ENCODE data around the gene GDF3.
"Not testable (repeated sequence)": the region's sequence is repeated elsewhere in the genome, so short reads cannot be mapped to it uniquely, and the experiment has no call there.

The GDF3 gene

DNA sequence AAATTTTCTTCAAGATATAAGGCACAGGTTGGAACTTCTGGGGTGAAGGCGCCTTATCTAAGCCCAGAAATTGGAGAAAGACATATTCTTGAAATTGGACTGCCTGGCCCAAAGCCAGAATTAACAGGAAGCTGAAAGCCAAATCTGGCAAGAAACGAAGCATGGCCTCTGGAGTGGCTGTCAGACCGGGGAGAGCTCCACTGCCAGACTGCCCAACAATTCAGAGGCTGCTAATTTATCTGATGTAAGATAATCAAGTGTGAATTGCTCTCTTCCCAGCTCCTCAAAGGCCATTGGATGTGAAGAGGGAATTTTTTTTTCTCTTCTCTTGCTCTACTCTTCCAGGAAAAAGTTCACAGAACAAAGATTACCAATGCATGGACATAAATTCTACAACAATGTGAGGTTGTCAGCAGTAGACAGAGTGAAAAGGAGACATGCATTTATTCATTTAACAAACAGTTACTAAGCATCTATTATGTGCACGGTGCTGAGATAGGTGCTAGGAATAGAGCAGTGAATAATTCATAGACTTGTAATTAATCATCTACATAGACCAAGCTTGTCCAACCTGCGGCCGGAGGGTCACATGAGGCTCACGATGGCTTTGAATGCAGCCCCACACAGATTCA is at the start of gene GDF3:
Gene GDF3 (minus strand): TSS at position 210 of the 632 bp plus-strand sequence. CDS start 47 bp downstream, at position 163.
- peak; percentile 13 for DNase-seq

DNA sequence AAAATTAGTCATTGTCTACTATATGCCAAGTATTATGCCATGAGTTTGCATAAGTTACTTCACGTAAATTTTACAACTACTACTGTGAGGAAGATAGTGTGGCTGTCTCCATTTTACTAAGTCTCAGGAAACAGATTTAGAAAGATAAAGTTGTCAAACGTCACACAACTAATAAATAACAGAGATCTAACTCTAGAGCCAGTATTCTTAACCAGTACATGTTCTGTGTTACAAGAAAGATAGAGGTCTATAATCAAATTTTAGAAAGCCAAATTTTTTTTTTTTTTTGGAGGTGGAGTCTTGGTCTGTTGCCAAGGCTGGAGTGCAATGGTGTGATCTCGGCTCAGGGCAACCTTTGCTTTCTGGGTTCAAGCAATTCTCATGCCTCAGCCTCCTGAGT is 37.4 kb upstream of the GDF3 start:
- no peak for DNase-seq

DNA sequence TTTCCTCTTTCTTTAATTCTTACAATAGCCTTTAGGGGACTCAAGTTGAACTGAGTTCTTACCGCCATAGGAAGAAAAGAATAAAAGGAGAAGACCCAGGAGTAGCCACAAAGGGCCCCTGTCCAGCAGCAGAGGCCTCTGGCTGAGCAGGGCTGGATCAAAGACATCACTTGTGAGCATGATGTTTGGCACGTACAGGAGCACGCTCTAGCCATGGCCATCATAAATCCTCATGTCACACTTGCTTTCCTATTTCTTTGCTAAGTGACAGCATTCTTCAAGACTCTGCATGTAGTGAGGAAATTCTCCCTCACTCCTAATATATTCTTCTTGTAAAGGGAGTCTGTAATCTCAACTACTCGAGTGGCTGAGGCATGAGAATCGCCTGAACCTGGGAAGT is 35.9 kb upstream of the GDF3 start:
- no peak for DNase-seq

DNA sequence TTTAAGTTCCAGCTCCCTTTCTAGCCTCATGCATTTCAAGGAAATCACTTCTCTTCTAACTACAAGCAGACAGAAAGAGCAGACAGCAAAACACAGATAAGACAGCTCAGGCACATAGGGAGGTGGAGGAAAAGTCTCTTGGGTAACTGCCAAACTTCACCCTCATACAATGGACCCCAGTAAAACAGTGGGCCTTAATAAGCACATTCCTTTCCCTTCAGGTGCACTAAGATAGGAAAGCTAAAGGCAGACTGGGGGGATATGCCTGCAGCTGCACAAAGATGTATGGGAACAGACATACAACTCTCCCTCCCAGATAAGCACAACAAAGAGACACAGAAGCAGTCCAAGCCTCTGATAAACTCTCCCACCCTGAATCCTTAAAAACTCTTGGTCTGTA is 35.4 kb upstream of the GDF3 start:
- not testable (repeated sequence) for DNase-seq

DNA sequence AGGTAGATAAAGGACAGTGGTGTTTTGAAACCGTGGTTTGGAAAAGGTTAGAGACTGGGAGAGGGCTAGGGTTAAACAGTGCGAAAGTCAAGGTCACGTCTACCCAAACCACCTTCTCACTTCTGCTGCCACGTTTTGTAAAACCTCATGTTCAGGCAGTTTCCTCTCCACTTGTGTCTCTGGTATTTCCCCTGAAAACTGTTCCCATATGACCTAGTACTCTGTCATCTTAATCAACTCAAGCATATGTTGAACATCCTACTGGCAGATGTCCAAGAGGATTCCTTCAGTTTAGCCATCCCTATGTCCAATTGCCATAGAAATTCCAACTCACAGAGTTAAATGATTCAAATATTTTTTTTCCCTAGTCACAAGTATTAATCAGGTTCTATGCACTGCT is 34.2 kb upstream of the GDF3 start:
- DNase-seq, result peak; percentile 72

DNA sequence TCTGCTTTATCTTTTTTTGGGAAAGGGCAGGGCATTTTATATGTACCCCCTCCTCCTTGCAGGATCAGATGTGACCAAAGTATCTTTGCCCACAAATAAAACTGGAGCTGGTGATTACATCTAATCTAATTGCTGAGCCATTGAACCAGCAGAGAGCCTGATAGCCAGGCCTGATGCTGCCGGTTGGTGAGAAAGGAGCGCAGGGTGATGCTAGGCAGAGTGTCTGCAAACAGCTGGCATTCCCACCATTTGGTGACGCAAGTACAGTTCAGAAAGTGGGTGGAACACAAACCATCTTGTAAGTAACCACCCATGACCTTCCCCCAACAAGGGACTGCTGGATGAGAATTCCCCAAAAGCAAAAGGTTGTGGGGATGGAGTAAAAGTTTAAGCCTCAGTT is 28.4 kb upstream of the GDF3 start:
- DNase-seq, result no peak

DNA sequence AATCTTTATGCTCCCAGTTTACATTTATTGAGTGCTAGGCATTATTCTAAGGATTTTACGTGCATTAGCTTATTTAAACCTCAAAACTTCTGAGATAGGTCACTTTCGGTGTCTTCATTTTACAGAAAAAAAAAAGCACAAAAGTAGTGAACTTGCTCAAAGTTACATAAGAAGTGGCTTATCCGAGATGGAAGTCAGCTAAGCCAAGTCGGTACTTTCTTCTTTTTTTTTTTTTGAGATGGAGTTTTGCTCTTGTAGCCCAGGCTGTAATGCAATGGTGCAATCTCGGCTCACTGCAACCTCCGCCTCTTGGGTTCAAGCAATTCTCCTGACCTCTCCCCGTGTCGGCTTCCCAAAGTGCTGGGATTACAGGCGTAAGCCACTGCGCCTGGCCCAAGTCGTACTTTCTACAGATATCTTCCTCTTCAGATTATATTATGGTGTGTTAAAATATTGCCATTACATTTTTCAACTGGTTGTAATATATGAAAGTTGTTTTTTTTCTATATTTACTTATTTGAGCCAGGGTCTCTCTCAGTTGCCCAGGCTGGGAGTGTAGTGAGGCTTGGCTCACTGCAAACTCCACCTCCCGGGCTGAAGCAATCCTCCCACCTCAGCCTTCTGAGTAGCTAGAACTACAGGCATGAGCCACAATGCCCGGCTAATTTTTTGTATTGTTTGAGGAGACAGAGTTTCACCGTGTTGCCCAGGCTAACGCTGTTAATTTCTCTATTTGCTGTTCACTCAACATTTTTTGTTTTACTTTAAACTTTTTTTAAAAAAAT is 24.6 kb upstream of the GDF3 start:
- no peak for DNase-seq

DNA sequence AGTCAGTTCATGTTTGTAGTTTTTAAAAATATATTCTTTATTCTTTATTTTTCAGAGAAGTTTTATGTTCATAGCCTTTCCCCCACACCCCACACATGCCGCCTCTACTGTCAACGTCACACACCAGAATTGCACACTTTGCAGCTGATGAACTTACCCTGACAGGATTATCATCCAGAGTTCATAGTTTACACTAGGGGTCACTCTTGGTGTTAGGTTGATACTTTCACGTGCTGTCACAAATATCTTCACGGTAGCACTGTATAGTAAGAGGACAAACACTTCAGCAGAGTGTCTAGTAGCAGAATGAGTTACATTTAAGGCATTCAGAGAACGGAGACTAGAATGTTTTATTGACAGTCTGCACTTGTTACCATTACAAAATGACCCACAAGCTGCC is 20.8 kb upstream of the GDF3 start:
- DNase-seq, result peak; percentile 20

DNA sequence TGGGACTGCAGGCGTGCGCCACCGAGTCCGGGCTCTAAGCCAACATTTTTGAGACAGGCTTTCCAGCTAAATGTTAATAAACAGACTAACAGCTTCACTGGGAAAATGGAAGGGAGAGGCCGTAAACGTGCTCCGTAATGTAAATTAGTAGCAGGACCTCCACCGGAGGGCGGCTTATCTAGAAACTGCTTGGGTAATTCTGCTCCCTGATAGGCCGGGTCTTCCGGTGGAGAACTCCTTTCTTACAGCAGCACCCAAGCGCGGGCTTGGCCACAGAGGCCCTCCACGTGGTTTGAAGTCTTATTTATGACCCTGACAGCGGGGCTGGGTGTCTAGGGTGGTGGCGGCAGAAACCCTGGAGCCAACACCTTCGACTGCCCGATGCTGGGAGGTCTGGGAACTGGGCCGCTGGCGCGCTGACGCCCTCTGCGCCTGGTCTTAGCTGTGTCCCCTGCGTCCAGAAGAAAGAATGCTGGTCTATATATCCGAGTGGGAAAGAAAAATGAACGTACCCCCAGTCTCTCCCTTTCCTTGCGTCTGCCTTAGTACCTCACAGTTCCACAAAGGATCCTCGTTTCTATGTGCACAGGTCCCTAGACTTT is 17.4 kb upstream of the GDF3 start:
- no peak for DNase-seq

DNA sequence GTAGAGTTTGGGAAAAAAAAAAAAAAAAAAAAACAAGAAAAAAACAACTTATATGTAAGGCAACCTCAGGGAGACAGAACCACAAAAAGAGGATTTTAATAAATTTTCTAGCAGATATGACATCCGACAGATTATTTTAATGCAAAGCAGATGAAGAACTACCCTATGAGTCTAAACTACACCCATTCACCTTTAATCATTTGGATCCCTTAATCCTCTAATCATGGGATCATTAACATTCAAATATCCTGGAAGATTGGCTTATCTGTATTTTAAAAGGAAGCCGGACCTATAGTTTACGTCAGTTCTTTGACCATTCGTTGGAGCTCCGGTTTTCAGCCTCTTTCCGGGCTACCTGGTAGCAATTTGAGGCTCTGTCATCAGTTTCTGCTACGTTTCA is 15.6 kb upstream of the GDF3 start, which contains the start of gene DPPA3:
Gene DPPA3 (plus strand): TSS at position 301 of the 400 bp plus-strand sequence. CDS start 138 bp downstream, outside the sequence.
- DNase-seq, result no peak

DNA sequence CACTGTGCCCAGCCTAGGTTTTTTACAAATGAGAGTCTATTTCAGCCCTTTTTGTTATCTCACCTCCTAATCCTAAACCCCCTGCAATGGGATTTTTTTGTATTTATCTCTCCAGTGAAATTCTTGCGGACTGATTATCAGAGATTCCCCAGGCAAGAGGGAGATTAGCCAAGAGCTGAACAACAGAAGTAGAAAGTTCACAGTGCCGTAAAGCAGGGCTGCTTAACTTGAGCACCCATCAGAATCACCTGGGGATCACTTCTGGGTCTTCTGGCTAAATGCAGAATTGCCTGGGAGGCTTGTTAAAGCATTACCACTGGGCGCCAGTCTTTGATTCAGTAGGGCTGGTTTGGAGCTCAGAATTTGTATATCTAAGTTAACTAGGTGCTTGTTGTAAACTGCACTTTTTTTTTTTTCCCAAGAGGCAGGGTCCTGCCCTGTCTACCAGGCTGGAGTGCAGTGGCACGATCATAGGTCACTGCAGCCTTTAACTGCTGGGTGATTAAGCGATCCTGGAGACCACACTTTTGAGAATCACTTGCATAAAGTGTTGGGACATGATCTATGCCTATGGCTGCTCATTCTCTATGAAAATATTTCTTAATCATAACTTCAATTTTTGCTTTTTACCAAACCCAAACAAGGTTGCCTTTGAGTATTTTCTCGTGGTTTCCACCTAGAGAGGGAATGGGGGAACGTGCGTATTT is 14.5 kb upstream of the GDF3 start:
- DNase-seq, result no peak

DNA sequence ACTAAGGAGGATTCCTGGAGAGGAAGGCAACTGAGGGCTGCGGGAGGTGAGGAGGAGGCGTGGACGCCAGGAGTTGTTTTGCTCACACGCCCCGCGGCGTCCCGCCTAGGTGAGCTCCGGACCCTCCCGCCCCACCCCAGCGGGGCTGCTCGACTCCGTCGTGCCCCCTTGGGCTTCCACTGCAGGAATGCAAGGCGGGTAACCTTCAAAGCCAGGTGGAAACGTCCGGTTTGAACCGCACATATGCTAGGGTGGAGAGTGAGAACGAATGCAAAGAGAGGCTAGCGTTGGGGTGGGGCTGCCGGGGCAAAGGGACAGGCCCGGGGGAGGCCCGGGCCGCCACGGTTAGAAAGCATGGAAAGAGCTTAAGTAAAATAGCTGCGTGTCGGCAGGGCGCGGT is 10.3 kb upstream of the GDF3 start:
- DNase-seq, result no peak

DNA sequence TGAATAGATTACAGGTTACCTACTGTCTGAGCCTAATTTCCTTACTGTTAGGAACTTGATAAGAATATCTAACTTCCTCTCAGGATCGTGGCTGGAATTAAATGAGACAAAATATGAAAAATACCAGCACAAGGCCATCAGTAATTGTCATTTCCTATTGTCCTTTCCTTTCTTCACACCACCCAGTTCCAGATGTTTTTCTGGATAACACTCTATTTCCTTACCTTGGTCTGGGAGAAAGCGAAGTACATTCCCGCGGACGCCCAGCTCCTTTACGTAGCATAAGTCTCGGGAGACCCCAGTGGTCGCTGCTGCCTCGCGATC is 376 bp downstream of the GDF3 start:
- no peak for DNase-seq

DNA sequence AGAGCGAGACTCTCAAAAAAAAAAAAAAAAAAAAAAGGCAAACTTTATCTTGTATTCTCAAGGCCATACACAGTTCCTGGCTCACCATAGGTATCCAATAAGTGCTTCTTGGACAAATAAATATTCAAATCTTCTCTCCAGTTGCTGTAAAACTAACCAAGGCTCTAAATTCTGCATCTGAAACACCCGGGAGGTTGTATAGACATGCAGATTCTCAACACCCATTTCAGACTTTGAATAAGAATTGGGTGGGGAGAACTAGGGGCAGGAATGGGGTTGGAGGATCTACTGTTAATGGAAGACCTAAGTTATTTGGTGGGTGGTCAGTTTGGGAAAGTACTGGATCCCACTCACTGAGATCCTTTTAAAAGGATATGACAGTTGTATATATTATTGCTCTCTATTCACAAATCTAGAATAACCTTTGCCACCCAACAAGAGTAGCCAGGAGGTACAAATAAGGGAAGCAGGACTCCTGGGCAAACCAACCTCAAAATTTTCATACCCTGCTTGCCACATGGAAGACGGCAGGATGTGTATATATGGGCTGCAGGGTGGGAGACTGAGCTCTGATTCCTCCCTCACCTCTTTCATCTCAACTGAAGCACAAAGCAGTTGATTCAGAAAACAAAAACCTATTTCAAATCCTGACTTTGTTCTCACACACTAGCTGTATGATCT is 879 bp downstream of the GDF3 start:
- no peak for DNase-seq

DNA sequence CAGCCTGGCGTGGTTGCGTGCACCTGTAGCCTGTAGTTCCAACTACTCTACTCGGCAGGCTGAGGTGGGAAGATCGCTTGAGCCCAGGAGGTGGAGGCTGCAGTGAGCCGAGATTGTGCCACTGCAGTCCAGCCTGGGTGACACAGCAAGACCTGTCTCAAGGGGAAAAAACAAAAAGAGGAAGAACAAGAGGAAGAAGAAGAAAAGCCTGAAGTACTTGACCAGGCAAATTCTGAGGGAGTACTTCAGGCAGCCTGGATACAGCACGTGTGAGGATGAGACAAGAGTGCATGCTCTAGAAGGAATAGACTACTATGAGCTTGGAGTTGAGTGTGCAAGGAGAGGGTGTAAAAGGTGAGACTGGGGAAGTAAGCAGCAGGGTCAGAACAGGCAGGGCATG is 1.8 kb downstream of the GDF3 start:
- no peak for DNase-seq

DNA sequence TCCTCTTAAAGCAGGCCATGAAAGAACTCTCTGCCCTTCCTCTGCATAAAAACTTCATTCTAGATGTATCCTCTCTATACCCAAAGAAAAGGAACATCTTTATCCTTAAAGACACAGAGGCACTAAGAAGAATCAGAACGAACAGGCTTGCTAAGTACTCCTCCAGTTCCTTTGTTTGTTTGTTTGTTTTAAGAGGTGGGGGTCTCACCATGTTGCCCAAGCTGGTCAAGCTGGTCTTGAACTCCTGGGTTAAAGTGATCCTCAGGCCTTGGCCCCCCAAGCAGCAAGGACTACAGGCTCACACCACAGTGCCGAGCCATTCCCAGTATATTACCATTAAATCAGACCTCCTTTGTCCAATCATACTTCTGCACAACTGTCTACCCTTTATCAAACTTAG is 14.0 kb downstream of the GDF3 start:
- no peak for DNase-seq

DNA sequence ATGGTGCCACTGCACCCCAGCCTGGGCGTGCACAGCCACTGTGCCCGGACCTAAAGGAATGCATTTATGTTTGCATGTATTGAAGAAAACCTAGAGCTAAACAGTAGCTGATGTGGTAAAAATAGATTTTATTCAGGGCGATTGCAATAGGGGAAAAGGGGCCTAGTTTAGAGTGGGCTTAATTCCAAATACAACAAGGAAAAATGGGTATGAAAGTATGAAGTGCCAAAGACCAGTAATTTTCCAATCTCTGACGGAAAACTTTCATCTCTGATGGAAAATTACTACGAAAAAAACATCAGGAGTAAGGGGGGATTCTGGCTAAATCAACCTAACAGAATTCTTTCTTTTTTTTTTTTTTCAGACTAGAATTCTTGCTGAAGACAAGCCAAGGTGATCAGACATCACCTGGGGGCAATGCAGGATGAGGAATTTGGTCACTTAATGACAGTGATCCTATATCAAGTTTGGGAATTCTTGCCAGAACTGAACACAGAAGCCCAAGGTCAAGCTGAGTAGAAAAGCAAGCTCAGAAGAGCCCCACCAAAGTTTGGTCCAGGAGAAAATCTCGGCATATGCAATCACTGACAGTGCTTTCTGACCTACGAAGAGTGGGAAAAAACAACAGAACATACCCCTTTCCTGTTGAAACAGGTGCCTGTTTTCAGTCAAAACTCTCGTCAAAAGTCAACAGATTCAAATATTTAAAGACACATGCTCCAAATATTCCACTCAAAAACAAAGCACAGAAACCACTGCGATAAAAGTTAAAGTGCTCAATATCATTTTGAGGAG is 16.1 kb downstream of the GDF3 start:
- no peak for DNase-seq

DNA sequence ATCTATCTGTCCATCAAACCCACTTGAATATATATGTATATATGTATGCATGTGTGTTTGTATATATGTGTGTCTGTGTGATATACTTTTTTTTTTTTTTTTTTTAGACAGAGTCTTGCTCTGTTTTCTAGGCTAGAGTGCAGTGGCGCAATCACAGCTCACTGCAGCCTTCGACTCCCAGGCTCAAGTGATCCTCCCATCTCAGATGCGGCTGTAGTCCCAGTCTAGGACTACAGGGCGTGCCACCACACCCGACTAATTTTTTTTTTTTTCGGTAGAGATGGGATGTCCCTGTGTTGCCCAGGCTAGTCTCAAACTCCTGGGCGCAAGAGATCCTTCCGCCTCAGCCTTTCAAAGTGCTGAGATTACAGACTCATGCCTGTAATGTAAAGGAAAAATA is 16.8 kb downstream of the GDF3 start:
- DNase-seq, result no peak

DNA sequence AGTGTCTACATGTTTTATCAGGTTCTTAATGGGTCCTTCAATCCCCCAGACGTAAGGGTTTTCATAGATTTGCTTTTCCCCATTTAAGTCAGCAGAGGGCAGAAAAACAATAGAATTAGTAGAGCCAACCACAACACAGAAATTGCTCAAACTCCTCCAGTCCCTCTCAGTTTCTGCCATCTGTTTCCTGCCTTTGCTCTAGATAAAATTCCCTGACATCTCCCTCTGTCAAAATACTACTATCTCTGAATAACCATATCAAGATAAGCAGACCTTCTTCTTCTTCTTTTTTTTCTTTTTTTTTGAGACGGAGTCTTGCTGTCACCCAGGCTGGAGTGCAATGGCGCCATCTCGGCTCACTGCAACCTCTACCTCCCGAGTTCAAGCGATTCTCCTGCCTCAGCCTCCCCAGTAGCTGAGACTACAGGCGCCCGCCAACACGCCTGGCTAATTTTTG is 18.1 kb downstream of the GDF3 start:
- DNase-seq, result peak; percentile 39

DNA sequence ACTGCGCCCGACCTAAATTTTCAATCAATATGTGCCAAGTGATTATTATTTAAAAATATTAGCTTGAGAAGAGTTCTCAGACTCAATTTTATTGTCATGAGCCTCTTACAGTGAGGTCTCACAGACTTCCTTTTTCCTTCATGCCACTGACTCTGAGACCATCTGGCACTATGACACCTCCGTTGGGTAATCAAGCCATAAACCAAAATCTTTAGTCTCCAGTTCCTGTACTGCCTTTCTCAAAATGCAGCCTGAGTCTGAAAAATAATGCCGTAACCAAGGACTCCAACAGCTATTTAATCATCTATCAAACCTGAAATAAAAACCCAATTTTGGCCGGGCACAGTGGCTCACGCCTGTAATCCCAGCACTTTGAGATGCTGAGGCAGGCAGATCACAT is 20.1 kb downstream of the GDF3 start:
- not testable (repeated sequence) for DNase-seq

DNA sequence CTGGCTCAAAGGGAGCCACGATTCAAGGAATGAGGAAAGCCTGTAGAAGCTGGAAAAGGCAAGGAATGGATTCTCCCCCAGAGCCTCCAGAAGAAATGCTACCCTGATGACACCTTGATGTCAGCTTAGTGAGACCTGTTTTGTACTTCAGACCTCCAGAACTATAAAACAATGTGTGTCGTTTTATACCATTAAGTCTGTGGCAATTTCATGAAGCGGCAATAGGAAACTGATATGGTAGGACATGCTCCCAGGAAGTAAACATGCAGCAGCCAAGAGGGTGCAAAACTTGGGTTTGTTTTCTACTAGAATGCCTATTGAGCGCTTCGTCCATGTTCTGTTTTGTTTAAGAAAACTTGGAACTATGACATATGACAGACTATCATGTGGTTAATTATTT is 27.4 kb downstream of the GDF3 start:
- DNase-seq, result no peak

DNA sequence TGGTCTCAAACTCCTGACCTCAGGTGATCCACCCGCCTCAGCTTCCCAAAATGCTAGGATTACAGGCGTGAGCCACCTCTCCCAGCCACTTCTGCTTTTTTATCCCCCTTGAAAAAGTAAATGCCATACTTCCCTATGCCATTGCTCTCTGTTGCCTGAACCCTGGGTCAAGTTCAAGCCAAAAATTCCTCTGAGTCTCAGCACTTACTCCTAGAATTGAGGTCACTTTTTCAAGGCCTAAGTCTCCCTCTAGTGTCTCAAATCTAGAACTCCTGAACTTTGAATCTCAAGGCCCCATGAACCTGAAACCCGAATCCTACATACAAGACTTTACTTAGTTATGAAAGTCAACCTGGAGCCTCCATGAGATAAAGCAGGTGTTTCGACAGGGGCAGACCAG is 28.4 kb downstream of the GDF3 start:
- no peak for DNase-seq
